A549 treated with ZK216348 at 1 μM for 4 hours (cell line): Measurements from ENCODE around the gene ZNF181. TPM values are rescaled to one million over a fixed set of nuclear protein-coding genes. Genes with fewer than 3 reads are reported as not detected.

Source experiments
- total RNA-seq: library from RNA; stranded (reverse); fragments of 200-300 nt; extraction: Qiagen RNA extraction; gene quantifications from 5 replicates; pipeline ENCODE4 v1.2.3, GENCODE V29; 2022; ENCODE audit warnings: low read depth

The ZNF181 gene
- total RNA-seq = 6.8 to 11.8 TPM (median 10.9 TPM) in 5 replicates

DNA sequence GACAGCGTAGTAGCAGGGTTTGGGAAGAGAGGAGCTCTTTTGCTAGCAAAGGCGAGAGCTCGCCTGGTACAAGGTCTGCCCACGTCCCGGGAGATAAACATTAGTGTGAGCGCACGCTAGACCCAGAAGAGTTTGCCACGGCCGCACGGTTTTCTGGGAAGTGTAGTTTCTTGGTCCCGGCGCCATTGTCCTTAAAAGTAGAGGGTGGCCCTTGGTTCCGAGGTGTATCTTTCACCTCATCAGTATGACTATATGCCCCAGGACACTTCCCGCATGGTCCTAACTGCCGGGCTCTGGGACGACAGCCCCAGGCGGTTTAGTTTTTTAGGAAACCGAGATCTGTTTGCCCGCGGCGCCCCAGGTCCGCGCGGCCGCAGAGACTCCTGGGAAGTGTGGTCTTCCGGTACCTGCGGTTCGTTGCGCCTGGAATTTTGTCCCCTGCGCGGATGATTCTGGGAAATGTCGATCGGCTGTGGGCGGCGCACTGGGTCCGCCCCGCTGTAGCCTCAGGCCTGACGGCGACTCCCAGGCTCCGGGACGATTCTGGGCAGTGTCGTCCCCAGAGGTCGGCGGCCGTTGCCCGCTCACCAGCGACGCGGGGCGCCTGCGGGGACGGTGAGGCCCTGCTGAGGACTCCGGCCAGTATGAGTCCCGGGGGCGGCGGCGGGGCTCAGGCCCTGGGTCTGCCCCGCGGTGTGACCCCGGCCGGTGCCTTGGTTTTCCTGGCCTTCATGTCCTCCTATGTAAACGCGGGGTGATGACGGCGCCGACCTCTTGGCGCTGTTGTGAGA lies at the start of gene ZNF181:
TSS of gene ZNF181 (plus strand) at position 498 of the 791 bp plus-strand sequence. CDS start 795 bp downstream, outside the sequence.

DNA sequence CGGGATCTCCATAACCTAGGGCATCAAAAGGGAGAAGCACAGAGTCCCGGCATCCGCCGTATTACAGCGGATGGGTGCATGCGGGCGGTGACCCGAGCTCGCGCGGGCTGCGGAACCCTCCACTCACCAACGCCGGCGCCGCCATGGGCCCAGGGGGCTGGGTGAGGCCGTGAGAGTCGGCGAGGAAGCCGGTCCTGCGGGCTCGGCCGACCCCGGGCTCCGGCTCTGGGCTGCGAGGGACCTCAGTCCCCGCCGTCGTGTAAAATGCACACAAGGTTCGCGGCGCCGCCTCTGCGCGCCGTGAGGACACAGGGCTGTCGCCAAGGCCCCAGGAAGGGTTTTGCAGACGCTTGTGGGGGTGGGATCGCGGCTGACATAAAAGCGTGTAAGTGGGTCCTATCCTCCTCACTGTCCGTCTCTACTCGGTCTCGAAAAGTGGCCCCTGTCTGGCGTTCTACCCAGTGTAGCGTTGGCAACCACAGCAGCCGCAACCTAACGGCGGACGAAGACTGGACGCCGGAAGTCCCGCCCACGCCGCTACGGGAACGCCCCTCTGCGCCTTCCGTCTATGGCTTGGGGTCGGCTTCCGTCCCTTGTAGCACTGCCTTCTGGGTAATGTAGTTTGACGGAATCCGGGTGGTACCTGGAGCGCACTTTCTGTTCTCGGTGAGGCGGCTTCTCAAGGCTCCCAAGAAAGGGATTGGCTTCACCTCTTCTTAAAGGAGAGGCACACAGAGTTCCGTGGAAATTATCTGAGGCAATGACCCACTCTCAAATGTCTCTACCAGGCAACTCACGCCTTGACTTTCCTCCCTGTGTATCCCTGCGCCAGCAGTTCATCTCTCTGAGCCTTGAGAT lies 38.9 kb downstream of the ZNF181 start, which contains the start of gene ZNF599:
TSS of gene ZNF599 (minus strand) at position 519 of the 858 bp plus-strand sequence. CDS start at position 145, 374 bp downstream.

Other genes starting within 250 kb of the ZNF181 start
- gene SCGB2B2, start 57.1 kb upstream of the ZNF181 start, total RNA-seq = 0.06 to 0.08 TPM in 2 of 5 replicates, not detected in the others
- 13.0 to 19.1 TPM (median 18.2 TPM) in 5 replicates for gene ZNF302, start 56.6 kb upstream of the ZNF181 start, total RNA-seq
- gene ZNF599, start 39.0 kb downstream of the ZNF181 start, total RNA-seq = 0.74 to 2.7 TPM (median 2.6 TPM) in 5 replicates
- gene ZNF30, start 192.7 kb downstream of the ZNF181 start, total RNA-seq = 5.0 to 7.4 TPM (median 5.6 TPM) in 5 replicates
- 1.5 to 2.2 TPM (median 1.9 TPM) in 5 replicates for gene ZNF792, start 230.0 kb downstream of the ZNF181 start, total RNA-seq